ENCODE results near the gene GJA1.

GJA1 gene

DNA sequence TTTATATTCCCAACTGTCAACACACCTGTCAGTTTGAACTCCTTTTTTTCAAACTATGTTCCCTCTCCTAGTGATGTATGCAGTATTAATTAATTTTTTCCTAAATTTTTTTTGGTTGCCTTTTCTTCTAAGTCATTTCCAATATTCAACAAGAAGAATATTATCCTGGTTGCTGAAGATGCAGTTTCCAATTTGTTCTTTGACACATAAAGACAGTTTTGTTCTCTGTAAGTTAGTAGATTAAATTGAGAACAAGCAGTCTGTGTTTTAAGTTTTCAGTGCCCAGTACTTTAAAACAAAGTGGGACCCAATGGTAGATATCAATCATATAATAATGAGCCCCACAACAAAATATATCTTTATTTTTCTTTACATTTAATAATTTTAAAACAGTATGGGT lies 47.3 kb downstream of the GJA1 start:
- DNase-seq = no peak

DNA sequence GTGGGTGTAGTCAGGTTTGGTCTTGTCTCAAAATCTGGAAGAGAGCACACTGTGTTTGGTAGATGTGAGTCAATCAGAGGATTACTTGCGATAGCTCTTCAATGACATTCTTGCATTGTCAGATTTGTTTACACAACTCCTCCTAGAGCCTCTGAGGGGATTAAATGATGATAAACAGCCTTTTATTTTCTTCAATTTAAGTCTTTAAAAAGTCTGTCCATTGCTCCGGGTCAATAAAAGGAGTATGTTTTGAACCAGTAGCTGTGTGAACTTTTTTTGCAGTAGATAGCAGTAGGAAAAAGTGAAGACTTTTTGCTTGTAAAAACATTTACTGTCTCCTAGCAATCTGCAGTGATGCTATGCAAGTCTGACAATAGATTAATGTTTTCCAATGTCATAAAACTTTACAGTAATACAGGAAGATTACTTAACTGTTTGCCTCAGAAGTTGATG lies 49.9 kb downstream of the GJA1 start:
- DNase-seq = no peak

DNA sequence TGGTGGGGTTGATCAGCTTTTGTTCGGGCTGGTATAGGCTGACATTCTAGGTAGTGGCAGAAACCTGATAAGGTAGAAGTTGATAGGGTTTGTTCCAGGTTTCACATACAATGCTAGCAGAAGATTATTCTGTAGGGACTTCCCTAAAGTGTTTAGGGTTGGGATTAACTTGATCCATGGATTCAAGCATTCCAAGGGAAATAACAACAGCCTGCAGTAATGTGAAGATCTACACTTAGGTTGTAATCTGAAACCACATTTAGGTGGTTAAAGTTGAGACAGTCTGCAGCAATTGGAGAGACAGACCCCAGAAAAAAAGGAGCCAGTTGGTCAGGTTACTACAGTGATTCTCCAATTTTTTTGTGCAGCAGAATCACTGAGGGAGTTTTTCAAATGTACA lies 56.1 kb downstream of the GJA1 start:
- DNase-seq = no peak

DNA sequence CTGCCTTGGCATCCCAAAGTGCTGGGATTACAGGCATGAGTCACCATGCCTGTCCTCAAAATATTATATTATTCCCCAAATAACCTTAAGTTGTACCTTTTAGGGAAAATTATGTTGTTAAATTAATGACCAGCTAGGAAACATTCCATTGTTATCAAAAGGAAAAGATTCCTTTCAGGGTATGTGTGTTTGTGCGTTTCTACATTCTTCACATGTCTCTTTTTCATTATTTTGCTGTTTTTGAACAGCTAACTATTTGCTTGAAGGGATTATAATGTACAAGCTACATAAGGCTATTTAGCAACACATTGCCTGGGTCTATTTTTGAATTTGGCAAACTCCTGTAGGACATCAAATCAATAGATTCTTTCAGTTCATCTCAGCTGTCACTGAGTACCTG lies 57.1 kb downstream of the GJA1 start:
- no peak for DNase-seq

DNA sequence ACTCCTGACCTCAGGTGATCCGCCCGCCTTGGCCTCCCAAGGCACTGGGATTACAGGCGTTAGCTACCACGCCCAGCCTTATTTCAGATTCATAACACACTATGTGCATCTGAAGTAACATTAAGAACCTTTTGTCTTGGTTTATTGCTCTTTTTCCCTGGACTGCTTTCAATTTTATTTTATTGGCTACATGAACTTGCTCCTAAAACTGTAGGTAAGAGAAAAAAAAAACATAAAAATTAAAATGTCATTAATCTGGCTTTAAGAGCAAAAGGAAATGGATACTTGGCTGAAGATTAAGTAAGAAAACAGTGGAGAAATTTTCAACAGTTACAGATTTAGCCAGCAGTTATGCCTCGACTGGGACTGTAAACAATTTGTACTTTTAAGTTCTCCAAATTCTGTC lies 62.5 kb downstream of the GJA1 start:
- no peak for DNase-seq

DNA sequence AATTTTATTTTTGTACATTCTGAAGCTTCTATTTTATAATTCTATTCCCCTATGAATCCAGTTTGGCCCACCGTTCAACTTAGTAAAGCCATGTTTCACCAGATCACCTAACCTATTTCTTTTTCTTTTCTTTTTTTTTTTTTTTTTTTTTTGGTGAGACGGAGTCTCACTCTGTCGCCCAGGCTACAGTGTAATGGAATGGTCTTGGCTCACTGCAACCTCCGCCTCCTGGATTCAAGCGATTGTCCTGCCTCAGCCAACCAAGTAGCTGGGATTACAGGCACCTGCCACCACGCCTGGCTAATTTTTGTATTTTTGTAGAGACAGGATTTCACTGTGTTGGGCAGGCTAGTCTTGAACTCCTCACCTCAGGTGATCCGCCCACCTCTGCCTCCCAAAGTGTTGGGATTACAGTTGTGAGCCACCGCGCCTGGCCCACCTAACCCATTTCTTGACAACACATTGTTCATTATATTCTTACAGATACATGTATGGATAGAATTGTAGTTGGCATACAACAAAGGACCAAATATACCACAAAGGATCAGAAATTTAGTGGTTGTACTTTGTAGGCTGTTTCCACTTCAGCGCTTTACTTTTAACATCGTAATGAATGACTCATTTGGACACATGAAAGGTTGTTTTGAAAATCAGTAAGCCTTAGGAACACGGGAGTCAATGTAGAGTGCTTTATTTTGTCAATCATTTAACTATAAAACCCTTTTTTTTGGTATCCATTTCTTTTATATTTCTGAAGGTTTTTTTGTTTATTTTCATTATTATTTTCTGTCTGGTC lies 63.2 kb downstream of the GJA1 start:
- no peak for DNase-seq

Data from anterior cingulate cortex (tissue), 58 donors.